GM23338 (cell line): ENCODE results near the gene APC2. TPM values are rescaled to one million over a fixed set of nuclear protein-coding genes. Genes with fewer than 3 reads are reported as not detected.

ENCODE experiments used
- ATAC-seq: fragments of 200-7000 bp; cut with Tn5 transposase; 3 replicates; pipeline ENCODE4 v1.9.1; 2020
- DNase-seq: peaks from one replicate; pipeline ENCODE4 v3.0.0-alpha.2; 2015; ENCODE audit warnings: low spot score
- H2AFZ ChIP-seq: fragments of 200-600 bp; sonication (generic); 2 replicates; pipeline ENCODE4 v1.8.0; 2016; ENCODE audit warnings: antibody characterized with exemption, mild to moderate bottlenecking, moderate library complexity
- H3F3A ChIP-seq: fragments of 200-600 bp; sonication (generic); replicated peaks from 2 replicates; pipeline ENCODE4 v1.8.0; 2017; ENCODE audit warnings: antibody characterized with exemption, mixed run types, low read depth
- H3K27ac ChIP-seq: fragments of 200-600 bp; sonication (generic); 2 replicates; pipeline ENCODE4 v1.6.1; 2016; ENCODE audit warnings: low read depth
- H3K27me3 ChIP-seq: fragments of 200-600 bp; sonication (generic); 2 replicates; pipeline ENCODE4 v1.8.0; 2016; ENCODE audit warnings: mild to moderate bottlenecking, mixed run types, moderate library complexity; ENCODE audit not compliant: insufficient read depth
- H3K36me3 ChIP-seq: fragments of 200-600 bp; sonication (generic); 2 replicates; pipeline ENCODE4 v1.8.0; 2016; ENCODE audit warnings: mild to moderate bottlenecking; ENCODE audit not compliant: insufficient read depth
- H3K4me1 ChIP-seq: fragments of 200-600 bp; sonication (generic); 2 replicates; pipeline ENCODE4 v1.8.0; 2016; ENCODE audit warnings: mild to moderate bottlenecking, moderate library complexity; ENCODE audit not compliant: insufficient read depth
- H3K4me2 ChIP-seq: fragments of 200-600 bp; sonication (generic); 2 replicates; pipeline ENCODE4 v1.7.1; 2017; ENCODE audit warnings: mixed run types
- H3K4me3 ChIP-seq: fragments of 200-600 bp; sonication (generic); 2 replicates; pipeline ENCODE4 v1.6.1; 2016; ENCODE audit warnings: mixed run types
- H3K79me2 ChIP-seq: fragments of 200-600 bp; sonication (generic); replicated peaks from 2 replicates; pipeline ENCODE4 v1.8.0; 2017; ENCODE audit warnings: mild to moderate bottlenecking; ENCODE audit not compliant: insufficient read depth
- H3K9me2 ChIP-seq: fragments of 200-600 bp; sonication (generic); 2 replicates; pipeline ENCODE4 v1.8.0; 2017; ENCODE audit not compliant: insufficient read depth
- H4K20me1 ChIP-seq: fragments of 200-600 bp; sonication (generic); replicated peaks from 2 replicates; pipeline ENCODE4 v1.8.0; 2017; ENCODE audit warnings: mild to moderate bottlenecking; ENCODE audit not compliant: insufficient read depth
- H3K27ac Mint-ChIP-seq: 2 replicates; pipeline ENCODE4 v1.8.0; 2020; ENCODE audit warnings: inconsistent platforms, mild to moderate bottlenecking, moderate library complexity, mixed read lengths
- H3K27me3 Mint-ChIP-seq: 3 replicates; pipeline ENCODE4 v1.8.0; 2022; ENCODE audit warnings: low read depth, mild to moderate bottlenecking, moderate library complexity, mixed read lengths, inconsistent platforms; ENCODE audit not compliant: insufficient read depth, poor library complexity
- H3K36me3 Mint-ChIP-seq: 3 replicates; pipeline ENCODE4 v1.8.0; 2021; ENCODE audit warnings: low read depth, mild to moderate bottlenecking, inconsistent platforms, moderate library complexity, mixed read lengths
- H3K4me1 Mint-ChIP-seq: 3 replicates; pipeline ENCODE4 v1.8.0; 2020; ENCODE audit warnings: mild to moderate bottlenecking, inconsistent platforms, mixed read lengths
- H3K4me3 Mint-ChIP-seq: 3 replicates; pipeline ENCODE4 v1.8.0; 2021; ENCODE audit warnings: moderate library complexity, mild to moderate bottlenecking, inconsistent platforms, mixed read lengths
- H3K9me3 Mint-ChIP-seq: 3 replicates; pipeline ENCODE4 v1.8.0; 2020; ENCODE audit warnings: moderate library complexity, mild to moderate bottlenecking, inconsistent platforms, mixed read lengths
- ZNF331 ChIP-seq: fragments of 250-450 bp; sonication (Bioruptor Pico); IDR thresholded peaks from 2 replicates; pipeline ENCODE4 v1.5.0; 2020; ENCODE audit warnings: low read depth, mild to moderate bottlenecking, moderate library complexity
- polyA plus RNA-seq: library from polyadenylated mRNA; unstranded; fragments of >200 nt; fragmentation: Nextera tagmentation; extraction: Ambion mirVana; gene quantifications from 2 replicates; pipeline ENCODE4 v1.2.1, GENCODE V29; 2016
- total RNA-seq: library from RNA; depleted of rRNA; stranded (reverse); fragments of >200 nt; shearing (Covaris generic); gene quantifications from 2 replicates; pipeline ENCODE4 v1.2.3, GENCODE V29; 2014
- TF ChIP-seq, protein P1 (sequence below): fragments of 250-450 bp; sonication (Bioruptor Pico); IDR thresholded peaks from 2 replicates; pipeline ENCODE4 v1.5.0; 2020; ENCODE audit warnings: mild to moderate bottlenecking, moderate library complexity
- TF ChIP-seq, protein P2 (sequence below): IDR thresholded peaks from 2 replicates; pipeline ENCODE4 v1.6.1; 2016; ENCODE audit warnings: antibody characterized with exemption

The APC2 gene
- total and polyA plus RNA-seq, 2 experiments from 2014 or later, result 1.4 to 18.3 TPM

GRCh38 chr19:1408300-1409203 is 41.4 kb upstream of the APC2 start (continued):
- TF ChIP-seq, protein P1, sequence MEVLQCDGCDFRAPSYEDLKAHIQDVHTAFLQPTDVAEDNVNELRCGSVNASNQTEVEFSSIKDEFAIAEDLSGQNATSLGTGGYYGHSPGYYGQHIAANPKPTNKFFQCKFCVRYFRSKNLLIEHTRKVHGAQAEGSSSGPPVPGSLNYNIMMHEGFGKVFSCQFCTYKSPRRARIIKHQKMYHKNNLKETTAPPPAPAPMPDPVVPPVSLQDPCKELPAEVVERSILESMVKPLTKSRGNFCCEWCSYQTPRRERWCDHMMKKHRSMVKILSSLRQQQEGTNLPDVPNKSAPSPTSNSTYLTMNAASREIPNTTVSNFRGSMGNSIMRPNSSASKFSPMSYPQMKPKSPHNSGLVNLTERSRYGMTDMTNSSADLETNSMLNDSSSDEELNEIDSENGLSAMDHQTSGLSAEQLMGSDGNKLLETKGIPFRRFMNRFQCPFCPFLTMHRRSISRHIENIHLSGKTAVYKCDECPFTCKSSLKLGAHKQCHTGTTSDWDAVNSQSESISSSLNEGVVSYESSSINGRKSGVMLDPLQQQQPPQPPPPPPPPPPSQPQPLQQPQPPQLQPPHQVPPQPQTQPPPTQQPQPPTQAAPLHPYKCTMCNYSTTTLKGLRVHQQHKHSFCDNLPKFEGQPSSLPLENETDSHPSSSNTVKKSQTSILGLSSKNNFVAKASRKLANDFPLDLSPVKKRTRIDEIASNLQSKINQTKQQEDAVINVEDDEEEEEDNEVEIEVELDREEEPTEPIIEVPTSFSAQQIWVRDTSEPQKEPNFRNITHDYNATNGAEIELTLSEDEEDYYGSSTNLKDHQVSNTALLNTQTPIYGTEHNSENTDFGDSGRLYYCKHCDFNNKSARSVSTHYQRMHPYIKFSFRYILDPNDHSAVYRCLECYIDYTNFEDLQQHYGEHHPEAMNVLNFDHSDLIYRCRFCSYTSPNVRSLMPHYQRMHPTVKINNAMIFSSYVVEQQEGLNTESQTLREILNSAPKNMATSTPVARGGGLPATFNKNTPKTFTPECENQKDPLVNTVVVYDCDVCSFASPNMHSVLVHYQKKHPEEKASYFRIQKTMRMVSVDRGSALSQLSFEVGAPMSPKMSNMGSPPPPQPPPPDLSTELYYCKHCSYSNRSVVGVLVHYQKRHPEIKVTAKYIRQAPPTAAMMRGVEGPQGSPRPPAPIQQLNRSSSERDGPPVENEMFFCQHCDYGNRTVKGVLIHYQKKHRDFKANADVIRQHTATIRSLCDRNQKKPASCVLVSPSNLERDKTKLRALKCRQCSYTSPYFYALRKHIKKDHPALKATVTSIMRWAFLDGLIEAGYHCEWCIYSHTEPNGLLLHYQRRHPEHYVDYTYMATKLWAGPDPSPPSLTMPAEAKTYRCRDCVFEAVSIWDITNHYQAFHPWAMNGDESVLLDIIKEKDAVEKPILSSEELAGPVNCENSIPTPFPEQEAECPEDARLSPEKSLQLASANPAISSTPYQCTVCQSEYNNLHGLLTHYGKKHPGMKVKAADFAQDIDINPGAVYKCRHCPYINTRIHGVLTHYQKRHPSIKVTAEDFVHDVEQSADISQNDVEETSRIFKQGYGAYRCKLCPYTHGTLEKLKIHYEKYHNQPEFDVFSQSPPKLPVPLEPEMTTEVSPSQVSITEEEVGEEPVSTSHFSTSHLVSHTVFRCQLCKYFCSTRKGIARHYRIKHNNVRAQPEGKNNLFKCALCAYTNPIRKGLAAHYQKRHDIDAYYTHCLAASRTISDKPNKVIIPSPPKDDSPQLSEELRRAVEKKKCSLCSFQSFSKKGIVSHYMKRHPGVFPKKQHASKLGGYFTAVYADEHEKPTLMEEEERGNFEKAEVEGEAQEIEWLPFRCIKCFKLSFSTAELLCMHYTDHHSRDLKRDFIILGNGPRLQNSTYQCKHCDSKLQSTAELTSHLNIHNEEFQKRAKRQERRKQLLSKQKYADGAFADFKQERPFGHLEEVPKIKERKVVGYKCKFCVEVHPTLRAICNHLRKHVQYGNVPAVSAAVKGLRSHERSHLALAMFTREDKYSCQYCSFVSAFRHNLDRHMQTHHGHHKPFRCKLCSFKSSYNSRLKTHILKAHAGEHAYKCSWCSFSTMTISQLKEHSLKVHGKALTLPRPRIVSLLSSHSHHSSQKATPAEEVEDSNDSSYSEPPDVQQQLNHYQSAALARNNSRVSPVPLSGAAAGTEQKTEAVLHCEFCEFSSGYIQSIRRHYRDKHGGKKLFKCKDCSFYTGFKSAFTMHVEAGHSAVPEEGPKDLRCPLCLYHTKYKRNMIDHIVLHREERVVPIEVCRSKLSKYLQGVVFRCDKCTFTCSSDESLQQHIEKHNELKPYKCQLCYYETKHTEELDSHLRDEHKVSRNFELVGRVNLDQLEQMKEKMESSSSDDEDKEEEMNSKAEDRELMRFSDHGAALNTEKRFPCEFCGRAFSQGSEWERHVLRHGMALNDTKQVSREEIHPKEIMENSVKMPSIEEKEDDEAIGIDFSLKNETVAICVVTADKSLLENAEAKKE (CRISPR knock-in tag), result no peak
- TF ChIP-seq, protein P2, sequence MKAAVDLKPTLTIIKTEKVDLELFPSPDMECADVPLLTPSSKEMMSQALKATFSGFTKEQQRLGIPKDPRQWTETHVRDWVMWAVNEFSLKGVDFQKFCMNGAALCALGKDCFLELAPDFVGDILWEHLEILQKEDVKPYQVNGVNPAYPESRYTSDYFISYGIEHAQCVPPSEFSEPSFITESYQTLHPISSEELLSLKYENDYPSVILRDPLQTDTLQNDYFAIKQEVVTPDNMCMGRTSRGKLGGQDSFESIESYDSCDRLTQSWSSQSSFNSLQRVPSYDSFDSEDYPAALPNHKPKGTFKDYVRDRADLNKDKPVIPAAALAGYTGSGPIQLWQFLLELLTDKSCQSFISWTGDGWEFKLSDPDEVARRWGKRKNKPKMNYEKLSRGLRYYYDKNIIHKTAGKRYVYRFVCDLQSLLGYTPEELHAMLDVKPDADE, result no peak

DNA sequence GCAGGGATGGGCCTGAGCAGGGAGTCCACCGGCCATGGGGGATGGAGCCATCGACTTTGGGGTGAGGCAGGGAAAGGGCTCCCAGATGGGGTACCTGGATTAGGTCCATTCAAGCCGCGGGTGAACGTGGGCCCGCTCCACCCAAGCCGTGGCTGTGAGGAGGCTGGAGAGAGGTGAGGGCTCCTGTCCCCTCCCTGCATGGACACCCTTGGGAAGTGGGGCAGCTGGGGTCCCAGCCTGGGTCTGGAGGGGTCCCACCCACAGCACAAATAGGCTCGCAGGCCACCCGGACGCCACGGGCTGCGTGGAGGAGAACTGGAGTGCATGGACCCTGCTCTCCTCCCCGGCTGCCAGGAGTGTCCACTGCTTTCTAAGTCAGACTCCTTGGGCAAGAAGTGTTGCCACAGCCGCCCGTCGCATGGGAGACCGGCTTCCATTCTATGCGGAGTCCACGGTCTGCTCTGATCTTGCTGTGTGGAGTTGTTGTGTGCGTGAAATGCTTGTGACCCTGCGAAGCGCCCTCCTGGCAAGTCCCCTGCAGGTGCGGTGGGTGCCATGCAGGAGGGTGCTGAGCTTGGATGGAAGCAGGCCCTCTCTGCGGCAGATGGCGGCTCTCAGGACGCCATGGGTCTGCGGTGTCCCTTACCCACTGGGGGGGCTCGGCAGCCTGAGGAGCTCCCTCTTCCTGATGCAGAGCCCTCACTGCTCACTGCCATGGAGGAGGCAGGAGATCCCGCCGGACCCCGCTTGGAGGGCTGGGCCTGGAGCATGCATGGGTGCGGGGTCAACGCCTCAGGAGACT is 40.5 kb upstream of the APC2 start:
- H2AFZ ChIP-seq, result no peak overlapping the region
- peaks cover 6% of the 10 kb centered on the region; the same call in 1 of the 2 replicates for H3F3A ChIP-seq
- H3K36me3 ChIP-seq, result no peaks in the 10 kb centered on the region
- DNase-seq (no peak), ATAC-seq (no peak; the same call in 2 of the 3 replicates)
- Mint-ChIP-seq H3K4me3 (peak overlapping the region; percentile 95), H3K9me3 (no peaks in the 10 kb centered on the region), H3K27me3 (peaks cover 20% of the 10 kb centered on the region), H3K27ac (peak overlapping the region; percentile 93), H3K36me3 (peaks cover 31% of the 10 kb centered on the region), H3K4me1 (peaks cover 38% of the 10 kb centered on the region)
- peaks cover 42% of the 10 kb centered on the region for H4K20me1 ChIP-seq
- H3K9me2 ChIP-seq, result no peaks in the 10 kb centered on the region
- H3K27me3 ChIP-seq, result no peaks in the 10 kb centered on the region
- peak overlapping the region; percentile 59; the same call in 1 of the 2 replicates for H3K27ac ChIP-seq
- peaks cover 66% of the 10 kb centered on the region for H3K79me2 ChIP-seq
- H3K4me2 ChIP-seq, result peak overlapping the region; percentile 96
- peaks cover 13% of the 10 kb centered on the region for H3K4me1 ChIP-seq
- peak overlapping the region; percentile 96 for H3K4me3 ChIP-seq
- no peak for TF ChIP-seq ZNF331 (CRISPR knock-in tag)
- TF ChIP-seq, protein P2, result no peak
